ENCODE measurements around the gene CHI3L1. TPM values are rescaled to one million over a fixed set of nuclear protein-coding genes. Genes with fewer than 3 reads are reported as not detected.

CHI3L1 gene
- total RNA-seq, 1 donor from 2014 or later, result 1.0 TPM

GRCh38 chr1:203137324-203137723, 49.2 kb downstream of the CHI3L1 start:
- Histone ChIP-seq H3K4me1 (ENCODE audit: control insufficient read depth in 3 of 3, insufficient read depth in 3 of 3, low read length in 3 of 3) (no peaks in the 10 kb centered on the region), H3K27me3 (ENCODE audit: control insufficient read depth in 3 of 3, insufficient read depth in 3 of 3, low read length in 3 of 3) (peaks cover 0 to 6% (median 0%) of the 10 kb centered on the region in 3 donors), H3K27ac (ENCODE audit: low read depth, low read length) (no peak overlapping the region), H3K36me3 (ENCODE audit: control insufficient read depth in 3 of 3, insufficient read depth in 3 of 3, low read length in 3 of 3) (no peaks in the 10 kb centered on the region), H3K4me3 (ENCODE audit: low read length in 3 of 3) (no peak overlapping the region), H3K9ac (ENCODE audit: low read depth in 1 of 3, low read length in 3 of 3) (no peak overlapping the region), H3K9me3 (ENCODE audit: control insufficient read depth in 3 of 3, low read length in 3 of 3) (no peaks in the 10 kb centered on the region)

- no peak overlapping the region for H3K9ac ChIP-seq (ENCODE audit: low read depth in 1 of 3, low read length in 3 of 3)
- H3K27ac ChIP-seq (ENCODE audit: low read depth, low read length), result no peak overlapping the region
- H3K4me1 ChIP-seq (ENCODE audit: control insufficient read depth in 3 of 3, insufficient read depth in 3 of 3, low read length in 3 of 3), result no peaks in the 10 kb centered on the region
- H3K36me3 ChIP-seq (ENCODE audit: control insufficient read depth in 3 of 3, insufficient read depth in 3 of 3, low read length in 3 of 3), result no peaks in the 10 kb centered on the region
- no peaks in the 10 kb centered on the region for H3K9me3 ChIP-seq (ENCODE audit: control insufficient read depth in 3 of 3, low read length in 3 of 3)
- no peak overlapping the region for H3K4me3 ChIP-seq (ENCODE audit: low read length in 3 of 3)
- peaks cover 0 to 6% (median 0%) of the 10 kb centered on the region in 3 donors for H3K27me3 ChIP-seq (ENCODE audit: control insufficient read depth in 3 of 3, insufficient read depth in 3 of 3, low read length in 3 of 3)
These were observed 50.0 kb downstream of the CHI3L1 start for GRCh38 chr1:203136409-203137042.

- Histone ChIP-seq H3K4me3 (ENCODE audit: low read length in 3 of 3) (no peak overlapping the region), H3K4me1 (ENCODE audit: control insufficient read depth in 3 of 3, insufficient read depth in 3 of 3, low read length in 3 of 3) (no peaks in the 10 kb centered on the region), H3K9me3 (ENCODE audit: control insufficient read depth in 3 of 3, low read length in 3 of 3) (no peaks in the 10 kb centered on the region), H3K9ac (ENCODE audit: low read depth in 1 of 3, low read length in 3 of 3) (no peak overlapping the region), H3K36me3 (ENCODE audit: control insufficient read depth in 3 of 3, insufficient read depth in 3 of 3, low read length in 3 of 3) (no peaks in the 10 kb centered on the region), H3K27me3 (ENCODE audit: control insufficient read depth in 3 of 3, insufficient read depth in 3 of 3, low read length in 3 of 3) (peaks cover 0 to 4% (median 0%) of the 10 kb centered on the region in 3 donors), H3K27ac (ENCODE audit: low read depth, low read length) (no peak overlapping the region)
These were observed 50.7 kb downstream of the CHI3L1 start for GRCh38 chr1:203135636-203136305.

GRCh38 chr1:203133970-203134725, 52.4 kb downstream of the CHI3L1 start:
- no peak overlapping the region for H3K27ac ChIP-seq (ENCODE audit: low read depth, low read length)
- no peaks in the 10 kb centered on the region for H3K9me3 ChIP-seq (ENCODE audit: control insufficient read depth in 3 of 3, low read length in 3 of 3)

GRCh38 chr1:203131548-203132200, 54.8 kb downstream of the CHI3L1 start:
- no peaks in the 10 kb centered on the region for H3K9me3 ChIP-seq (ENCODE audit: control insufficient read depth in 3 of 3, low read length in 3 of 3)
- H3K4me3 ChIP-seq (ENCODE audit: low read length in 3 of 3), result no peak overlapping the region
- H3K4me1 ChIP-seq (ENCODE audit: control insufficient read depth in 3 of 3, insufficient read depth in 3 of 3, low read length in 3 of 3), result peaks cover 35 to 41% (median 38%) of the 10 kb centered on the region in 3 donors
- H3K27me3 ChIP-seq (ENCODE audit: control insufficient read depth in 3 of 3, insufficient read depth in 3 of 3, low read length in 3 of 3), result peaks cover 0 to 2% (median 0%) of the 10 kb centered on the region in 3 donors
- no peak overlapping the region for H3K9ac ChIP-seq (ENCODE audit: low read depth in 1 of 3, low read length in 3 of 3)
- H3K36me3 ChIP-seq (ENCODE audit: control insufficient read depth in 3 of 3, insufficient read depth in 3 of 3, low read length in 3 of 3), result no peaks in the 10 kb centered on the region
- H3K27ac ChIP-seq (ENCODE audit: low read depth, low read length), result no peak overlapping the region

More at GRCh38 chr1:203133970-203134725, 52.4 kb downstream of the CHI3L1 start:
- Histone ChIP-seq H3K4me3 (ENCODE audit: low read length in 3 of 3) (no peak overlapping the region), H3K36me3 (ENCODE audit: control insufficient read depth in 3 of 3, insufficient read depth in 3 of 3, low read length in 3 of 3) (no peaks in the 10 kb centered on the region), H3K9ac (ENCODE audit: low read depth in 1 of 3, low read length in 3 of 3) (no peak overlapping the region), H3K4me1 (ENCODE audit: control insufficient read depth in 3 of 3, insufficient read depth in 3 of 3, low read length in 3 of 3) (peaks cover 13 to 16% (median 14%) of the 10 kb centered on the region in 3 donors), H3K27me3 (ENCODE audit: control insufficient read depth in 3 of 3, insufficient read depth in 3 of 3, low read length in 3 of 3) (no peaks in the 10 kb centered on the region)

- H3K27me3 ChIP-seq (ENCODE audit: control insufficient read depth in 3 of 3, insufficient read depth in 3 of 3, low read length in 3 of 3), result peaks cover 3 to 4% (median 3%) of the 10 kb centered on the region in 3 donors
- H3K27ac ChIP-seq (ENCODE audit: low read depth, low read length), result no peak overlapping the region
- H3K9me3 ChIP-seq (ENCODE audit: control insufficient read depth in 3 of 3, low read length in 3 of 3), result no peaks in the 10 kb centered on the region
- no peak overlapping the region for H3K4me3 ChIP-seq (ENCODE audit: low read length in 3 of 3)
- H3K36me3 ChIP-seq (ENCODE audit: control insufficient read depth in 3 of 3, insufficient read depth in 3 of 3, low read length in 3 of 3), result no peaks in the 10 kb centered on the region
- no peak overlapping the region for H3K9ac ChIP-seq (ENCODE audit: low read depth in 1 of 3, low read length in 3 of 3)
- peaks cover 35 to 50% (median 46%) of the 10 kb centered on the region in 3 donors for H3K4me1 ChIP-seq (ENCODE audit: control insufficient read depth in 3 of 3, insufficient read depth in 3 of 3, low read length in 3 of 3)
These were observed 56.0 kb downstream of the CHI3L1 start for GRCh38 chr1:203130358-203130985.

GRCh38 chr1:203129501-203130231, 56.8 kb downstream of the CHI3L1 start:
- Histone ChIP-seq H3K36me3 (ENCODE audit: control insufficient read depth in 3 of 3, insufficient read depth in 3 of 3, low read length in 3 of 3) (no peaks in the 10 kb centered on the region), H3K27ac (ENCODE audit: low read depth, low read length) (no peak overlapping the region), H3K9ac (ENCODE audit: low read depth in 1 of 3, low read length in 3 of 3) (no peak overlapping the region), H3K9me3 (ENCODE audit: control insufficient read depth in 3 of 3, low read length in 3 of 3) (no peaks in the 10 kb centered on the region), H3K4me1 (ENCODE audit: control insufficient read depth in 3 of 3, insufficient read depth in 3 of 3, low read length in 3 of 3) (peaks cover 35 to 50% (median 46%) of the 10 kb centered on the region in 3 donors), H3K4me3 (ENCODE audit: low read length in 3 of 3) (no peak overlapping the region), H3K27me3 (ENCODE audit: control insufficient read depth in 3 of 3, insufficient read depth in 3 of 3, low read length in 3 of 3) (peaks cover 3 to 4% (median 3%) of the 10 kb centered on the region in 3 donors)

All from skeletal muscle tissue (tissue), 4 donors.